ENCODE measurements around the gene SLC8A1. TPM values are rescaled to one million over a fixed set of nuclear protein-coding genes. Genes with fewer than 3 reads are reported as not detected.

The SLC8A1 gene
- total and polyA plus RNA-seq, 2 donors (not counting 1 experiment from before 2014, with no cell fraction given), result 17.4 to 109 TPM

DNA sequence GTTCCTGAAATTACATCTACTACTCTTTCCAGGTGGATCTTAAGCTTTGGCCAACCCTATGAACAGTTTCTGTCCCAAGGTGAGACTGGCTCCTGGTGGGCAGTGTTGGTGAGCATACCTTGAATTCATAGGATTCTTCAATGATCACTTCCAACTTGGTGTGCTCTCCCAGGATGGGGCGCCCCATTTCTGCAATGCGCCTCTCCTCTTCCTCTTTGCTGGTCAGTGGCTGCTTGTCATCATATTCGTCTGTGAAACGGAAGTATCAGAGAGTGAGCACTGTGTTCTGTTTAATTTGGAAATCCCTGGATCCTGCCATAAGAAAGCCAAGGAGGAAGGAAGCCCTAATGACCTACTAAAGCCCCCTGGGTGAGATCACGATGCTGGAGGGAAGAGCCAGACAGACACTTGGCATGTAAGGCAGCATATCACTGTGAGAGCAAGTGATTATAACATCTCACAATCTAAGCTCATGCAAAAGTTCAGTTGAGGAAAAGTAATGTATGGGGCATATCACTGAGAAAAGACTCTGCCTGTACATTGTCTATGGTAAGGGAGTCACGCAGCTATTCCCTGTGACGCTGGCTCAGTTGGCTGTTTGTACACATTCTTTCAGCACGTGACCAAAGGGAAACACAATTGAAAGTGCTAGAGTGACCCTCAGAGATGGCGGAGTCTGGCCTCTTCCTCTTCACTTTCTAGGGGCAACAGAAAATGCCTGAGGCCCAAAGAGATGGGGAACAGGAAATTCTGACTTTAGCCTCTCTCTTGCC is 287.0 kb downstream of the SLC8A1 start:
- Histone ChIP-seq H3K4me1 (ENCODE audit: control insufficient read depth, extremely low read depth, insufficient read depth, low read length) (peaks cover 4% of the 10 kb centered on the region), H3K27ac (ENCODE audit: insufficient read depth, low read length) (no peak overlapping the region), H3K27me3 (ENCODE audit: control insufficient read depth, insufficient read depth, low read length) (no peaks in the 10 kb centered on the region), H2AFZ (ENCODE audit: low read length) (peak overlapping the region; percentile 49), H3K36me3 (ENCODE audit: control insufficient read depth, insufficient read depth, low read length) (no peaks in the 10 kb centered on the region), H3K79me2 (ENCODE audit: control insufficient read depth, insufficient read depth, low read length) (no peaks in the 10 kb centered on the region), H3K4me2 (ENCODE audit: extremely low read depth, insufficient read depth, low read length) (peak overlapping the region; percentile 23), H4K20me1 (ENCODE audit: control insufficient read depth, extremely low read depth, insufficient read depth, low read length) (no peaks in the 10 kb centered on the region), H3K4me3 (replicated peaks in 1 of 4; ENCODE audit: control extremely low read depth in 1 of 4, insufficient read depth in 1 of 4, low read depth in 3 of 4, low read length in 4 of 4) (no peak overlapping the region), H3K9me3 (ENCODE audit: control insufficient read depth, insufficient read depth, low read depth, low read length) (no peaks in the 10 kb centered on the region), H3K9ac (ENCODE audit: insufficient read depth, low read length) (no peak overlapping the region)
- peak in 1 of 2 donors; percentile 49 for DNase-seq (ENCODE audit: low read depth in 2 of 2)
- TF ChIP-seq EZH2 (IDR thresholded peaks at IDR 0.05; ENCODE audit: low read length, missing control alignments) (no peak), CTCF (conservative IDR thresholded peaks at IDR 0.05 in 1 of 2, IDR thresholded peaks at IDR 0.05 in 1 of 2; ENCODE audit: low read depth in 1 of 2, low read length in 2 of 2) (no peak)

GRCh38 chr2:40161986-40162385 is 289.9 kb downstream of the SLC8A1 start:
- H3K9me3 ChIP-seq (ENCODE audit: control insufficient read depth, insufficient read depth, low read depth, low read length), result no peaks in the 10 kb centered on the region
- no peak overlapping the region for H3K4me3 ChIP-seq (replicated peaks in 1 of 4; ENCODE audit: control extremely low read depth in 1 of 4, insufficient read depth in 1 of 4, low read depth in 3 of 4, low read length in 4 of 4)
- TF ChIP-seq EZH2 (IDR thresholded peaks at IDR 0.05; ENCODE audit: low read length, missing control alignments), result no peak
- TF ChIP-seq CTCF (conservative IDR thresholded peaks at IDR 0.05 in 1 of 2, IDR thresholded peaks at IDR 0.05 in 1 of 2; ENCODE audit: low read depth in 1 of 2, low read length in 2 of 2), result no peak
- no peaks in the 10 kb centered on the region for H4K20me1 ChIP-seq (ENCODE audit: control insufficient read depth, extremely low read depth, insufficient read depth, low read length)
- H2AFZ ChIP-seq (ENCODE audit: low read length), result no peak overlapping the region
- H3K27me3 ChIP-seq (ENCODE audit: control insufficient read depth, insufficient read depth, low read length), result no peaks in the 10 kb centered on the region
- no peak overlapping the region for H3K9ac ChIP-seq (ENCODE audit: insufficient read depth, low read length)
- no peaks in the 10 kb centered on the region for H3K36me3 ChIP-seq (ENCODE audit: control insufficient read depth, insufficient read depth, low read length)
- H3K79me2 ChIP-seq (ENCODE audit: control insufficient read depth, insufficient read depth, low read length), result no peaks in the 10 kb centered on the region
- H3K4me1 ChIP-seq (ENCODE audit: control insufficient read depth, extremely low read depth, insufficient read depth, low read length), result peaks cover 4% of the 10 kb centered on the region
- H3K27ac ChIP-seq (ENCODE audit: insufficient read depth, low read length), result no peak overlapping the region
- no peak for DNase-seq (ENCODE audit: low read depth in 2 of 2)
- H3K4me2 ChIP-seq (ENCODE audit: extremely low read depth, insufficient read depth, low read length), result no peak overlapping the region

- Histone ChIP-seq H2AFZ (ENCODE audit: low read length) (no peak overlapping the region), H3K79me2 (ENCODE audit: control insufficient read depth, insufficient read depth, low read length) (no peaks in the 10 kb centered on the region), H3K4me3 (replicated peaks in 1 of 4; ENCODE audit: control extremely low read depth in 1 of 4, insufficient read depth in 1 of 4, low read depth in 3 of 4, low read length in 4 of 4) (no peak overlapping the region), H3K27me3 (ENCODE audit: control insufficient read depth, insufficient read depth, low read length) (no peaks in the 10 kb centered on the region), H3K4me2 (ENCODE audit: extremely low read depth, insufficient read depth, low read length) (no peak overlapping the region), H3K9me3 (ENCODE audit: control insufficient read depth, insufficient read depth, low read depth, low read length) (no peaks in the 10 kb centered on the region), H3K9ac (ENCODE audit: insufficient read depth, low read length) (no peak overlapping the region), H4K20me1 (ENCODE audit: control insufficient read depth, extremely low read depth, insufficient read depth, low read length) (no peaks in the 10 kb centered on the region), H3K36me3 (ENCODE audit: control insufficient read depth, insufficient read depth, low read length) (no peaks in the 10 kb centered on the region), H3K27ac (ENCODE audit: insufficient read depth, low read length) (no peak overlapping the region), H3K4me1 (ENCODE audit: control insufficient read depth, extremely low read depth, insufficient read depth, low read length) (peaks cover 4% of the 10 kb centered on the region)
- DNase-seq (ENCODE audit: low read depth in 2 of 2), result peak in 1 of 2 donors; percentile 67
- TF ChIP-seq CTCF (conservative IDR thresholded peaks at IDR 0.05 in 1 of 2, IDR thresholded peaks at IDR 0.05 in 1 of 2; ENCODE audit: low read depth in 1 of 2, low read length in 2 of 2) (no peak), EZH2 (IDR thresholded peaks at IDR 0.05; ENCODE audit: low read length, missing control alignments) (no peak)
Measured at GRCh38 chr2:40160751-40161218, 291.1 kb downstream of the SLC8A1 start.
